HL-60 (cell line): Measurements from ENCODE around the gene NLGN1.

Experiments
- DNase-seq, 2 experiments: peaks; one replicate each; pipeline ENCODE4 v3.0.0-alpha.2; 2010 to 2020; ENCODE audit warnings: low read depth in 1 of 2, low spot score in 1 of 2
- H3K27ac ChIP-seq: fragments of 250-450 bp; sonication (Bioruptor Pico); replicated peaks from 2 replicates; pipeline ENCODE4 v1.5.1; 2020; ENCODE audit warnings: mild to moderate bottlenecking, moderate library complexity
- H3K27me3 ChIP-seq: fragments of 250-450 bp; sonication (Bioruptor Pico); 2 replicates; pipeline ENCODE4 v1.5.1; 2021; ENCODE audit warnings: mild to moderate bottlenecking, moderate library complexity; ENCODE audit not compliant: insufficient read depth, poor library complexity, severe bottlenecking
- H3K4me3 ChIP-seq: replicated peaks from 2 replicates; pipeline ENCODE4 v1.5.1; 2011; ENCODE audit warnings: mild to moderate bottlenecking, control low read depth, low read length; ENCODE audit not compliant: insufficient read depth
- CTCF ChIP-seq: IDR thresholded peaks from one replicate; pipeline ENCODE4 v1.5.1; 2011; ENCODE audit warnings: low read length, control low read depth, inconsistent platforms; ENCODE audit not compliant: insufficient read depth
- GABPA ChIP-seq: IDR thresholded peaks from 2 replicates; pipeline ENCODE4 v1.6.1; 2012; ENCODE audit warnings: low read depth
- POLR2AphosphoS5 ChIP-seq: IDR thresholded peaks from 2 replicates; pipeline ENCODE4 v1.6.1; 2012; ENCODE audit warnings: low read depth
- REST ChIP-seq: IDR thresholded peaks from 2 replicates; pipeline ENCODE4 v1.6.1; 2012; ENCODE audit warnings: low read depth; ENCODE audit not compliant: insufficient replicate concordance
- SPI1 ChIP-seq: IDR thresholded peaks from 2 replicates; pipeline ENCODE4 v1.6.1; 2012; ENCODE audit warnings: low read depth, mild to moderate bottlenecking, borderline replicate concordance

Gene NLGN1

GRCh38 chr3:173892547-173892946 lies 495.0 kb downstream of the NLGN1 start:
- peak; percentile 42; the same call in 1 of the 2 replicates for TF ChIP-seq SPI1
- no peak for TF ChIP-seq CTCF
- no peak overlapping the region for H3K27ac ChIP-seq
- no peak for DNase-seq

GRCh38 chr3:173893066-173893465 lies 495.5 kb downstream of the NLGN1 start:
- DNase-seq: no peak
- TF ChIP-seq GABPA (no peak), SPI1 (no peak), POLR2AphosphoS5 (no peak), REST (no peak), CTCF (no peak)
- Histone ChIP-seq H3K27ac (no peak overlapping the region), H3K27me3 (no peaks in the 10 kb centered on the region), H3K4me3 (no peak overlapping the region)

More at GRCh38 chr3:173892547-173892946, 495.0 kb downstream of the NLGN1 start:
- Histone ChIP-seq H3K27me3 (no peaks in the 10 kb centered on the region), H3K4me3 (no peak overlapping the region)

- Histone ChIP-seq H3K4me3 (no peak overlapping the region), H3K27me3 (no peaks in the 10 kb centered on the region), H3K27ac (no peak overlapping the region)
- DNase-seq: no peak
- no peak for TF ChIP-seq POLR2AphosphoS5
- TF ChIP-seq SPI1: peak; percentile 75
These were observed 496.3 kb downstream of the NLGN1 start for GRCh38 chr3:173893835-173894234.

- TF ChIP-seq CTCF: no peak
- no peak for TF ChIP-seq REST
- no peak for TF ChIP-seq GABPA
- TF ChIP-seq POLR2AphosphoS5: no peak
- TF ChIP-seq SPI1: no peak
- DNase-seq: no peak
- no peak overlapping the region for H3K4me3 ChIP-seq
- no peak overlapping the region for H3K27ac ChIP-seq
- H3K27me3 ChIP-seq: no peaks in the 10 kb centered on the region
These were observed 500.1 kb downstream of the NLGN1 start for GRCh38 chr3:173897631-173898030.
